ENCODE data around the gene MCC.
A peak's percentile ranks its signal among the peaks of the same experiment; 100 is the strongest.

Gene MCC

DNA sequence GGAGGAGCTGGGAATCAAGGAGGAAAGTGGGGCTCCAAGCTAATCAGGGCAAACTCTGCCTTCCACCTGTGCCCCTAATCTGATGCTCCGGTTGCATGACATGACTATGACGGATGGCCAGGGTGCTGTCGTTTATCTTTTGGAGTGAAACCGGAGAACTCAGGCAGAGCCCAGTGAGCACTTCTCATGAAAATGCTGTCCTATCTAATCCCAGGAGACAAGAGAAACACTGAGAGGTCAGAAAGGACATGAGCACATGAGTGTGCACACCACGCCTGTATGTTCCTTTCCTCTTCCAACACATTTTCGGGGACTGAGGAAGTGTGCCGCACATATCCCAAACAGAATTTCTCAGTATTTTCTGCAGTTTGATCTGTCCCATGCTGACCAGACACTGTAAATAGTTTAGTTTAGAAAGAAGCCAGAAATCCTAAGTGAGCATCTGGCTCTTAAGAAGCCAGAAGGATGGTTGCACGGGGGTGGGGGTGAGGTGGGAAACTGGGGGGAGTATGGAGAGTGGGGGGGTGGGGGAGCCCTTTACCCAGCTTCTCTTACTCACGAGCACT lies 270.6 kb downstream of the MCC start:
- DNase-seq = no peak

- no peak for DNase-seq
Measured at GRCh38 chr5:113216545-113216944, 271.7 kb downstream of the MCC start.

- no peak for DNase-seq
Measured at GRCh38 chr5:113215401-113216060, 272.7 kb downstream of the MCC start.

GRCh38 chr5:113214606-113215323 lies 273.5 kb downstream of the MCC start:
- DNase-seq = no peak

DNA sequence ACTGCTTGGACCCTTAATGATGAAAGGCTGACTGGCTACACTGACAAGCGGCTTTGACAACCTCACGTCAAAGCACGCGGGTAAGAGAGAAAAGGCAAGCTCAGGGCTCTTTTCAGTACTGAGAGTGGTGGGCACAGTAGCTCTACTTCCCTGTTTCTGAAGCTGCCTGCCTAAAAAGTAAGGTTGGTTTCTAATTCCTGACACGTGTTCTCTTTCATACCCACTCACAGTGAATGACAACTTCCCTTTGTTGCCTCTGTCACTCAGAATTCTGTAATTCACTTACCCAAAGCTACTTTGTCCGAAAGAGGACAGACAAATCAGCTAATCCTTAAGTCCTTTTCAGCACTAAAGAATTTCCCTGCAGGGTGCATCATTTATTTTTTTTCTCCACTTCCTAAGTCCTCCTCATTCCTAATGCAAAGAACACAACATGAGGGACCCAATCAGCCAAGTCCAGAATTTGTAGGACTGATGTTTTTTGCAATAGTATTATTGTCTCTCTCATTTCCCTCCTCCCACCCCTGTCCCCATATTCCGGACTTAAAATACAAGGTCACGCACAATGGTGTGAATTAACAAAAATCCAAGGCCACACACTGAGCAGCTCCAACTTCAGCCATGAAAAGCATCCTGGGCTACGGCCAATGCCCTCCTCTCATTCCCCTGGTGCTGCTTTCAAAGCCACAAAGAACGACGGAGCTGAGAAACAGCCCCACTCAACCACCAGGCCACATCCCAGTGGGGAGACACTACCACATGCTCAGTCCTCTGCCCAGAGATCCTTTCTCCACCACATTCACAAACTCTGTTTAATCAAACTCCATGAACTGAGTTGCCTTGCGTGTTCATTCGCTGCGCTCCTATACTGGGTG lies 274.5 kb downstream of the MCC start:
- no peak for DNase-seq

- DNase-seq = peak; percentile 0
Measured at GRCh38 chr5:113212244-113212920, 275.9 kb downstream of the MCC start.

GRCh38 chr5:113209498-113209897 lies 278.8 kb downstream of the MCC start:
- DNase-seq = no peak

DNA sequence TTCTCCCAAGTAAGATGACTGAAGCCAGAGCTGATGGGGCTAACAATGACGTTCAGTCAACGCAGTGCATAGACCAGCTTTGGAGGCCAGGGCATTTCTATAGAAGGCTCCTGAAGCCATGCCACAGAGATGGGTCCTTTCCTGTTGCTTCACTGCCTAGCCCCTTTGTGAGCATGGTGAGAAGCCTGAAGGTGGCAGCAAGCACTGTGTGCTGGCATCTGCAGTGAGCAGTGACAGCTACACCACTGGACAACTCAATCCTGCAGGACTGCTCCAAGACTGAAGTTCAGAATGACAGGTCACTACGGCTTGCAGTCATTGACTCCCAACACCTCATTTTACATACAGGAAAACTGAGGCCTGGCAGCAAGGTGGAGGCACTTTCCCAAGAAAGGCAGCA lies 282.4 kb downstream of the MCC start:
- DNase-seq = no peak

GRCh38 chr5:113205323-113205722 lies 282.9 kb downstream of the MCC start:
- no peak for DNase-seq

GRCh38 chr5:113204525-113205161 lies 283.6 kb downstream of the MCC start:
- DNase-seq = no peak

- no peak for DNase-seq
Measured at GRCh38 chr5:113203916-113204315, 284.3 kb downstream of the MCC start.

GRCh38 chr5:113202746-113203716 lies 285.2 kb downstream of the MCC start:
- peak; percentile 34 for DNase-seq

- no peak for DNase-seq
Measured at GRCh38 chr5:113202287-113202686, 286.0 kb downstream of the MCC start.

- no peak for DNase-seq
Measured at GRCh38 chr5:113201715-113202114, 286.5 kb downstream of the MCC start.

GRCh38 chr5:113199122-113199905 lies 288.9 kb downstream of the MCC start:
- DNase-seq = no peak

- DNase-seq = no peak
Measured at GRCh38 chr5:113197456-113198200, 290.6 kb downstream of the MCC start.

DNA sequence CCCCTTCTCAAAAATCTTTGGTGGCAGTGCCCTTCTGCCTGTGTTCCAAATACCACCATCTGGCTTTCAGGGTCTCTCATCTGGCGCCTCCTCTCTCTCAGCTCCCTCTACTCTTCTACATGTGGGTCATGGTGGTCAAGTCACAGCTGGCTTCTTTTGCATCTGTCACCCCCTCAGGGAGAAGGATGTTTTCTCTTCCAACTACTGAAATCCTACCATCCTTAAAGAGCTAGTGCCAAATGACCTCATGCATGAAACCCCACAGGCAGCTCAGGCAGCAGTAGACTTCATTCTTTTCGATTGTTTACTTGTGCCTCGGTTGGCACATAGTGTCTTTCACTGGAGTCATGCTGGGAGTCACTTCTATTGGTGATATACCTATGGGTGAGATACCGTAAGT lies 292.5 kb downstream of the MCC start:
- DNase-seq = no peak

- no peak for DNase-seq
Measured at GRCh38 chr5:113195251-113195650, 293.0 kb downstream of the MCC start.

GRCh38 chr5:113194591-113194990 lies 293.7 kb downstream of the MCC start:
- DNase-seq = no peak
